ENCODE results near the gene LPAR6.

LPAR6 gene

DNA sequence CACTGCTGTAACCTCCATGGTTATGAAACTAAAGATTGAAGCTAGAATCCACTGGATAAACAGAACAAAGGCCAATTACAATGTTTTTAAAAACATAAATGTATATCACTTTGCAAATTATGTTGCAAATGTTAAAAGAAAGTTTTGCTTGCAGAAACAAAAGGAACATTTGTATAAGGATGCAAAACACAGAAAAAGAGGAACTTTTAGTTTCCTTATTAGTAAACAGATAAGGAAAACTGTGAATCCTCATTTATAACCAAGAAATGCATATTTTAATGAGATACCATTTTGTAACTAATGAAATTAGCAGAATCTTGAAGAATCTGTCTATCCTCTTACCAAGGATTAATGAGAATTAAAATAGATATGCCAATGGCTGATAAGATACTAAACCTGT, 32.3 kb downstream of the LPAR6 start:
- TF ChIP-seq, protein P1, sequence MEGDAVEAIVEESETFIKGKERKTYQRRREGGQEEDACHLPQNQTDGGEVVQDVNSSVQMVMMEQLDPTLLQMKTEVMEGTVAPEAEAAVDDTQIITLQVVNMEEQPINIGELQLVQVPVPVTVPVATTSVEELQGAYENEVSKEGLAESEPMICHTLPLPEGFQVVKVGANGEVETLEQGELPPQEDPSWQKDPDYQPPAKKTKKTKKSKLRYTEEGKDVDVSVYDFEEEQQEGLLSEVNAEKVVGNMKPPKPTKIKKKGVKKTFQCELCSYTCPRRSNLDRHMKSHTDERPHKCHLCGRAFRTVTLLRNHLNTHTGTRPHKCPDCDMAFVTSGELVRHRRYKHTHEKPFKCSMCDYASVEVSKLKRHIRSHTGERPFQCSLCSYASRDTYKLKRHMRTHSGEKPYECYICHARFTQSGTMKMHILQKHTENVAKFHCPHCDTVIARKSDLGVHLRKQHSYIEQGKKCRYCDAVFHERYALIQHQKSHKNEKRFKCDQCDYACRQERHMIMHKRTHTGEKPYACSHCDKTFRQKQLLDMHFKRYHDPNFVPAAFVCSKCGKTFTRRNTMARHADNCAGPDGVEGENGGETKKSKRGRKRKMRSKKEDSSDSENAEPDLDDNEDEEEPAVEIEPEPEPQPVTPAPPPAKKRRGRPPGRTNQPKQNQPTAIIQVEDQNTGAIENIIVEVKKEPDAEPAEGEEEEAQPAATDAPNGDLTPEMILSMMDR (IDR thresholded peaks at IDR 0.05; ENCODE audit: low read depth, low read length): no peak

GRCh38 chr13:48377857-48378256, 35.1 kb downstream of the LPAR6 start:
- DNase-seq: no peak
- Histone ChIP-seq H3K27ac (no peak overlapping the region), H3K36me3 (no peaks in the 10 kb centered on the region), H3K9me3 (ENCODE audit: severe bottlenecking) (no peaks in the 10 kb centered on the region), H3K27me3 (ENCODE audit: insufficient read depth, low read depth, severe bottlenecking) (no peaks in the 10 kb centered on the region), H3K4me3 (ENCODE audit: low read depth, low read length) (no peak overlapping the region)
- TF ChIP-seq, protein P1 (IDR thresholded peaks at IDR 0.05; ENCODE audit: low read depth, low read length): no peak

More for the DNA sequence above, 32.3 kb downstream of the LPAR6 start:
- Histone ChIP-seq H3K4me3 (ENCODE audit: low read depth, low read length) (no peak overlapping the region), H3K36me3 (no peaks in the 10 kb centered on the region), H3K27ac (no peak overlapping the region), H3K27me3 (ENCODE audit: insufficient read depth, low read depth, severe bottlenecking) (no peaks in the 10 kb centered on the region), H3K9me3 (ENCODE audit: severe bottlenecking) (no peaks in the 10 kb centered on the region)
- DNase-seq: no peak

DNA sequence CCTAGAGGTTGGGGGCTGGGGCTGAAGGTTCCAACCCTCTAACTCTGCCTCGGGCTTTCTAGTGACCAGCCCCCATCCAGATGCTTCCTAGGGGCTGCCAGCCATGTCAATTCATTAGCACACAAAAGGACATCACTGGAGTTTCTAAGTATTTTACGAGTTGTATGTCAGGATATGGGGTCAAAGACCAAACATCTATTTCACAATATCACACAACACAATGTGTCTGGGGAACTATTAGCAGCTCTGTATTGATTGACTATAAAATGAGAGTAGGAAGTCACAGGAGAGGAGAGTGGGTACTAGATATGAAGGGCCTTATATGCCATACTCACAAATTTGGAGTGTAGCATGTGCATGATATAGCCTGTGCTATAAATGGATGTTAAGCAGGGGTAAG, 42.1 kb downstream of the LPAR6 start:
- Histone ChIP-seq H3K4me3 (ENCODE audit: low read depth, low read length) (no peak overlapping the region), H3K36me3 (no peaks in the 10 kb centered on the region), H3K27me3 (ENCODE audit: insufficient read depth, low read depth, severe bottlenecking) (no peaks in the 10 kb centered on the region), H3K9me3 (ENCODE audit: severe bottlenecking) (no peaks in the 10 kb centered on the region), H3K27ac (no peak overlapping the region)
- TF ChIP-seq, protein P1 (IDR thresholded peaks at IDR 0.05; ENCODE audit: low read depth, low read length): no peak
- no peak for DNase-seq

DNA sequence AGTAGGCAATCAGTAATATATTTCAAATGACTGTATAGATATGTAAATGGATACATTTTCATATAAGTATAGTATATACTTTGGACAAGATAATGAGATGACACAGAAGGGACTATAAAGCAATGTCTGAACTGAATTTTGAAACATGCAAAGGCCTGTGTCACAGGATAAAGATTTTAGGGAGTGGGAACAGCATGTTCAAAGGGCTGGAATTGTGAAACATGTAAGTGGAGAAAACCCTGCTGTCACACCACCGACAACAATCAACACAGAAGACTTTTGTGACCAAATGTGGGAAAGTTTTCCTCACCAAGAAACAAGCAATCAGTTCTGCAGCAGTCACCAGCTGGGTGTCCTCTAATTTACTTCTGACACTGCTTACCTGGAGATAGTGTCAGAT, 42.9 kb downstream of the LPAR6 start:
- Histone ChIP-seq H3K9me3 (ENCODE audit: severe bottlenecking) (no peaks in the 10 kb centered on the region), H3K27ac (no peak overlapping the region), H3K4me3 (ENCODE audit: low read depth, low read length) (no peak overlapping the region), H3K36me3 (no peaks in the 10 kb centered on the region), H3K27me3 (ENCODE audit: insufficient read depth, low read depth, severe bottlenecking) (no peaks in the 10 kb centered on the region)
- TF ChIP-seq, protein P1 (IDR thresholded peaks at IDR 0.05; ENCODE audit: low read depth, low read length): no peak
- no peak for DNase-seq

All from WERI-Rb-1 (cell line).